ENCODE measurements around the gene CDC7. TPM values are rescaled to one million over a fixed set of nuclear protein-coding genes. Genes with fewer than 3 reads are reported as not detected.
"Not testable (repeated sequence)": the region's sequence is repeated elsewhere in the genome, so short reads cannot be mapped to it uniquely, and the experiment has no call there.

Gene CDC7
- polyA plus RNA-seq (ENCODE audit: insufficient read length in 4 of 4), result 10 to 100 TPM; 23.7 to 29.7 (median 28.0) TPM

DNA sequence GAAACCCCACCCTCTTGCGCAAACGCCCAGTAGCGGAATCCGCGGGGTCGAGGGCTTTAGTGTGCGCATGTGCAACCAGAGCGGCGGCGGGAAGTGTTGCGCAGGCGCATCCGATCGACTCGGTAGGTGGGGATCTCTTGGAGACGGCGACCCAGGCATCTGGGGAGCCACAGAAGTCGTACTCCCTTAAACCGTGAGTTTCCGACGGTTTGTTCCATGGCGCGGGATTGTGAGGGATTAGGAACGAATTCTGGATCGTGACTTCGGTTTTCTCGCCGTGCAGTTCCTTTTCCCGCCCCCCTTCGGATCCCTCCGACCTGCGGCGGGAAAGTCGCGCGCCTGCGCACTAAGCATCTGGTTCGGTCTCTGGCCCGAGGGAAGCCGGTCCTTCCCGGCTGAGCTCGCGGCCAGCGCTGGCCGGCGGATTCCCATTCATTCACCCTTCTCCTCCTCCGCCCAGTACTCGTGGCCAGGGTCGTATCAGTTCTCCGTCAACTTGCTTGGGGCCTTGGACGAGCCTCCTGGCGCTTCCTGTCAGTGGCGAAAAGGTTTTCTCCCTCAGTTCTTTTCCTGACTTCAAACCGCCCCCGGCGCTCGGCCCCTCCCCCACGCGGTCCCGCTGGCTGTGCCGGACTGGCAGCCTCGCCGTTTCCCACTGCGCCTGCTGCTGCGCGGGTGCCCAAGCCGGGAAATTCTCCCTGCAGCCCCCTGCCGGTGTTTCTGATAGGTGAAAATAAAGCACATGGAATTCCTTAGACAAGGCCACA is at the start of gene CDC7:
Gene CDC7, plus strand, starts transcription at position 96 of the 767 bp plus-strand sequence. CDS start 866 bp downstream, outside the sequence.
- DNase-seq (ENCODE audit: low read depth in 4 of 4, low spot score in 3 of 4), result peak; percentile 86 to 96 (median 90)

DNA sequence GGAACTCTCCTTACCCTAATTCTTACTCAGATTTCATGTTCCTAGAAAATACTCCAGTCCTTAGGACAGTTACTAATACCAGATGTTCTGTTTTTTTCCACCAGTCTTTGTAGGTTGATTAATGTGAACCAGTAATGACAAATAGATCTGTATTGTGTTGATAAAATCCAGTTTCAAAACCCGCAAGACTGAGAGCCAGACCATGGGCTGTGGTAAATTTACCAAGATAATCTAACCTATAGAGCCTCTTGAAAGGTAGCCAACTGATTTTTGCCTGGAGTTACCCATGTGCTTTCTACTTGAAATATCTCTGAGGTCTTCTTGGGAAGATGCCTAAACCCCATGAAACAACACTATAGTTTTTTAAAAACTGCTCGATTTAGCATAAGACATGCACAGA is 46.5 kb upstream of the CDC7 start:
- no peak for DNase-seq (ENCODE audit: low read depth in 4 of 4, low spot score in 3 of 4)

DNA sequence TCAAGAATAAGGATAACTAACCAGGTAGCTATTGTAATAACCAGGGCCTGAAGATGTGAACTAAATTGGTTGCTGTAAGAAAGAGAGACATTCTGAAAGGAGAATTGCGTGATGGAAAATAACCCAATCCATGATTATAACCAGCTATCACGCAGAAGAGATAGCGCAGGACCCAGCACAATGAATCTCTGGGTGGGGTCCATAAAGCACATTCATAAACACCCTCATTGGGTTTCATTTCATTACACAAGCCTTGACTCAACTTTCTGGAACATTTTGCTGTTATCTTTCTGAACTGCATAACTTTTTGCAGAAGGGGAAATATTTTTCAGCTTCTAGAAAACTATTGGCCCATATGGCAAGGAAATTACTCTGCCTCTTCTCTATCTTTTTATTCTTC is 45.3 kb upstream of the CDC7 start:
- no peak for DNase-seq (ENCODE audit: low read depth in 4 of 4, low spot score in 3 of 4)

DNA sequence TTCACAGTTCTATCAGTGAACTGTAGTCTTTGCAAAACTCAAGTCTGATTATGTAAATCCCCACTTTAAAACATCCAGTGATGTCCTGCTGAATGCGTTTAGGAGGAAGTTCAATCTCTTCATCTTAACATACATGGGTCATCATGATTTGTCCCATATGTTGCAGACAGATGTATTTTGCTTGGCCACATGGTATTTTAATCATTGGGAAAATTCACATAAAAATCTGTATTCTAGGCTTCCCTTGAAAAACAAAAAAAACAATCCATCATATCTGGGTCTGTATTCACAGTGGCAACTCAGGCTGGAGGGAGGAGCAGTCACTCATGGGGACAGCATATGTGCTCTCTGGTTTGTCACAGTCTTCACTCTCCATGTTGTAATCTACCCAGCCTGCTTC is 44.8 kb upstream of the CDC7 start:
- no peak for DNase-seq (ENCODE audit: low read depth in 4 of 4, low spot score in 3 of 4)

DNA sequence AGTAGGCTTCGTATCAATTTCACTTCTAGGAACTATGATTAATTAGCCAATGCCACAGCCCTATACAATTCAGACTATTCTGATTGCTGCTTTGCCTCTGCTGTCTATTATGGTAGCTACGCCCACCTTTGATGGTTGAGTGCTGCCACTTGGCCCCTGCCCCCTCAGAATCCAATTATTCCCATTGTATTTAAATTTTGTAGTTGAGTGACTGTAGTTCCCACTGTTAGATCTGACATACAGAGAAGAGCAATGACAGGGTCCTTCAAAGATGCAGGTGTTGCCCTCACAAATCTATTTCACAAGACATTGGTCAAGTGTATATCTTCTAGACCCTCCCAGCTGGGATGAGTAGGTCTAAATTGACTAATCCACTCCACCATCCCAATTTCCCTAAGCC is 35.3 kb upstream of the CDC7 start:
- not testable (repeated sequence) for DNase-seq (ENCODE audit: low read depth in 4 of 4, low spot score in 3 of 4)

DNA sequence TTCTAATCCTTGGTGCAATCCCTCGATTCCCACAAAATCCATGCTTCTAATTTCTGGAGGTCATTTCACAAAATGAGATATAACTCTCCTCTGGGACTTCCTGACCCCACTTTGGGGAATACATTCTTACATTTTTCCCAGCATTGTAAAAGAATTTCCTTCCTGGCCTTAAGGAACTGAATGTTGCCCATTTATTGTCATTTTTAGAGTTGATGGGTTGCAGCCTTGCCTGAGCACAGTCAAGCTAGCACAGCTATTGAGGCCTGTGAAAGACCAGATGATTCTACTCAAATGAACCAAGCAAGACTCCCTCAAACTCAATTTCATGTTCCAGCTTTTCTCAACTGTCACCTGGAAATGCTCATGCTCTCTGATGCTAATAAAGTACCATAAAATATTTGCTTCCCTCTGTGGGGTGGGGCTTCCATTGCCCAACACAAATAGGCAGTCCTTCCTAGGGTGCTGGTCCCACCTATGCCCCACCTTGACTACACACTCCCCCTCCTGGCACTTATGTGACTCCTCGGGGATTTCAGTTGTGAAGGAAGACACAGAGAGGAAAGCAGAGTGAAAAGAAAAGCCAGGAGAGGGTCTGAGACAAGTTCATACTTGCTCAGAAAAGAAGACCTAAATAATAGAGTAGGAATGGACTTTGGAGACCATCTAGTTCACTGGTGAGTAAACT is 24.0 kb upstream of the CDC7 start:
- peak in 3 of 4 donors; percentile 39 to 58 (median 49) for DNase-seq (ENCODE audit: low read depth in 4 of 4, low spot score in 3 of 4)

DNA sequence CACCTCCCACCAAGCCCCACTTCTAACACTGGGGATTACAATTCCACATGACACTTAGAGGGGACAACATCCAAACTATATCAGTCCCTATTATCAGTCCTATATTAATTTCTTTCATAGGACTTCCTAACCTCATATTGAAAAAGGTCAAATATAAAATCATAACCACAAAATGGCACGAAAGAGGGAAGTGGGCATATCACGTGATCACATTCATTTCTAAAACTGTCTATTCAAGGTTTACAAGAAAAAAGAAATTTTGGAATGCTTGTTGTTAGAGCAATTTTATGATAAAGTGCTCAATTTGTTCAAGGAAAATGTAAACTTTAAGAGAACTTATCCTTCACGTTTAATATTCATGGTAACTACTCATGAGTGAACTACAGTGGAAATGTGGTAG is 13.2 kb upstream of the CDC7 start:
- DNase-seq (ENCODE audit: low read depth in 4 of 4, low spot score in 3 of 4), result no peak

DNA sequence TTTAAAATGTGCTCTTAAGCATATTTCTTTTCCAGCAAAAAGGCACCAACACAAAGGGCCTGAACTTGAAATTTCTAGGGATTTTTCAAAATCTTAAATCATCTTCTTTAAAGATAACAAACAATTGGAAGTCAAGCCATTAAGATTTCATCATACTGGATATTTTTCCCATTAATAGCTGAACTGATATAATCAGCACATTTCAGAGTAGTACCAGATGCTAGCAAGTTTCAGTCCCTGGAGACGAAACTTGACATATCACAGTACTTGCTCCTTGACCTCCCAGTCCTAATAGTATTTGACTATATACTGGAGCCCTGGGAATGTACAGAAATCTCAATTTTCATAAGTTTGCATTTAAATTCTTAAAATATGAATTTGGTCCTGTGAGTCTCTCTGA is 10.2 kb upstream of the CDC7 start:
- no peak for DNase-seq (ENCODE audit: low read depth in 4 of 4, low spot score in 3 of 4)

DNA sequence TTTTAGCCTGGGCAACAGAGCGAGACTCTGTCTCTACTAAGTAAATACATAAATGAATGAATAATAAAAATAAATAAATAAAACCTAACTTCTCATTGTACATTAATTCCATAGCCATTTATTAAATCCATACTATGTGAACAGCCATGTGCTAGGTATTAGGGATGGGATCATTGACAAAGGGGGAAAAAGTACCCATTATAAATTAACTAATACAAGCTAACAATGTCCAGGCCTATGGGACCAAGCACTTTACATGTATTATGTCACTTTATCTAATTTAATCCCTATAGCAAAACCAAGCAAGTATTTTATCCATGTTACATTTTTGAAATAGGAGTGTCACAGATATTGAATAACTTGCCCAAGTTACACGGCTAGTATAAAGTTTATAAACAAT is 2.6 kb upstream of the CDC7 start:
- DNase-seq (ENCODE audit: low read depth in 4 of 4, low spot score in 3 of 4), result no peak

DNA sequence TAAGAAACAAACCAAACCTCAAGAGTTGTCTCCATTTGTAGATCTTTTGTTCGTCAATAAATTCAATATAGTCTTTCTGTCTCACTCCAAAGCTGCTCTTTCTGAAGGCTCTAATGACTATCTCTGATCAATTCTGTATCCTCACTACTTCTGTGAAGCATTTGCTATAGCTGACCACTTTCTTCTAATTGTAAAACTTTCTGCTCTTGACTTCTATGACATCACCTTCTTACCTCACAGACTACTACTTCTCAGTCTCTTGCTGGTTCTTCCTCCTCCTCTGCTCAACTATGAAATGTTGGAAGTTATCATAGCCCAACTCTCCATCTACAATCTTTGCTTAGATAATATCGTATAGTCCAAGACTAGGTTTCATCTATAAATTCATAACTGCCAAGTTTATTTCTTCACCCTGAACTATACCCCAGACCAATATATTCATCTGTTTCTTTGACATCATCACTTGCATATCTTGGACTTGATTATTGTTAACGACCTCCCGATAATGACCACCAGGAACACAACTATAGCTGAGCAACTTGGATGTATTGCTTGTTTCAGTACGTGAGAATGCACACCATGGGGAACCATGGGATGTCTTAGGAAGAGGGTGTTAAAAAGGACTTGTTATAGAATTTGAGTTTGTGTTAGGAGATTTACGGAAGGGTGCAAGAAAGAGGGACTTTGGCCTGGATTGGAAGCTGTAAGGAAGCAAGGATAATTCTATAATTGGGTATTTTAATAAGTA is 2.0 kb upstream of the CDC7 start:
- DNase-seq (ENCODE audit: low read depth in 4 of 4, low spot score in 3 of 4), result no peak

DNA sequence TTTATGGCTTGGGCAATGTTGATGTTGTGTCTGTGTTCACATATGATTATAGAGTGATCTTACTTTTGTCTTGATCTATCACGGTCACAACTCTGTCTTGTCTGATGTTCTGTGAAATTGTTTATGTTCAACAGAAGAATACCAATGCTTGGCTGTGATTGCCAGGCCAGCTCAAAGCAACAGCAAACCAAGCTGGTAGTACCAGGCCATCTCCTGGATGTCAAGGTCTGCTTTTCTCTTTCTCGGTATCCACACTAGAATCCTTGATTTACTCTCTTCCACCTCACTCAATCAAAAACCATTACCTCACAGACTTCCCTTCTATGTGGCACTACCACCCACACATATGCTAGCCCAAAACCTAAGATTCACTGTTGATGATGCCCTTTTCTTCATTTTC is 1.3 kb upstream of the CDC7 start:
- DNase-seq (ENCODE audit: low read depth in 4 of 4, low spot score in 3 of 4), result no peak

DNA sequence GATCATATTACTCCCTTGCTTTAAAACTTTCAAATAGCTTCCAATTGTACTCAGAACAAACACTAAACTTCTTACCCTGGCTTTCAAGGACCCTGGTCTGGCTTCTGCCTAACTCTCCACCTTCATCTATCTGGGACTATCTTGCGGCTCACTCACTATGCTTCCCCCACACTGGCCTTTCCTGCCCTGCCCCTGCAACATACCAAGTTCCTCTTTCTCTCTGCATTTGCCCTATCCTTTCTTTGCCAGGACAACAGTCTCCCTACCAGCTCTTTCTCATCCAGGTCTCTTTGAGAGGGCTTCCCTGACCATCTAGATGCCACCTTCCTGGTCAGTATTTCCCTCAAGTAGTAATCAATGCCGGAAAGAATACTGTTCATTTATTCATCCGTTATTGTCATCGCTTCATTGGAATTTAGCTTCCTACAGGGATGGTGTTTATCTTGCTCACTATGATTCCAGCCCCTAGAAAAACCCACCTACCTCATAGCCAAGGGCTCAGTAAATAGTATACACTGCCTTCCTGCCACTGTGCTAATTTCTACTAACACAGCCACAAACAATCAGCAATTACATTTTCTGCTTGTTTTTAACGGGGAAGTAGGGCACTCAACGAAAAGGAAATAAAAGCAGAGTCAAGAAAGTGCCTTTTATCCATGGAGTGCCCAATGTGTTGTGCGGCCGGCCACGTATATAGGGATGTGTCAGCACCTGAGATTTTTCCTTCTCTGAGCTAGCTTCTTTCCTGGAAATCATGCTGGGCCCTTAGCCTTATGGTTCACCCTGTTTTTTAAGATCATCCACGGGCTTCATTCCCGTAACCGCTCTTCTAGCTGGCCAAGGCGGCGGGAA is 521 bp upstream of the CDC7 start:
- no peak for DNase-seq (ENCODE audit: low read depth in 4 of 4, low spot score in 3 of 4)

DNA sequence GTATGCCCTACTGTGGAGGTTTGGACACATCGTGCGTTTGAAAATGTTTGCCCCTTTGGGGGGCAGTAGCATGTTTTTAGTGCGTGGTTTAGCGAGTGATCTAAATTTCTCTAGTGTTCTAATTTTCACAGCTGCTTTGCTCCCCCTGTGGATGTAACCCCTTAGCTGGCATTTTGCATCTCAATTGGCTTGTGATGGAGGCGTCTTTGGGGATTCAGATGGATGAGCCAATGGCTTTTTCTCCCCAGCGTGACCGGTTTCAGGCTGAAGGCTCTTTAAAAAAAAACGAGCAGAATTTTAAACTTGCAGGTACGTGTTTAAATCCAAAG is 836 bp downstream of the CDC7 start:
- DNase-seq (ENCODE audit: low read depth in 4 of 4, low spot score in 3 of 4), result no peak

DNA sequence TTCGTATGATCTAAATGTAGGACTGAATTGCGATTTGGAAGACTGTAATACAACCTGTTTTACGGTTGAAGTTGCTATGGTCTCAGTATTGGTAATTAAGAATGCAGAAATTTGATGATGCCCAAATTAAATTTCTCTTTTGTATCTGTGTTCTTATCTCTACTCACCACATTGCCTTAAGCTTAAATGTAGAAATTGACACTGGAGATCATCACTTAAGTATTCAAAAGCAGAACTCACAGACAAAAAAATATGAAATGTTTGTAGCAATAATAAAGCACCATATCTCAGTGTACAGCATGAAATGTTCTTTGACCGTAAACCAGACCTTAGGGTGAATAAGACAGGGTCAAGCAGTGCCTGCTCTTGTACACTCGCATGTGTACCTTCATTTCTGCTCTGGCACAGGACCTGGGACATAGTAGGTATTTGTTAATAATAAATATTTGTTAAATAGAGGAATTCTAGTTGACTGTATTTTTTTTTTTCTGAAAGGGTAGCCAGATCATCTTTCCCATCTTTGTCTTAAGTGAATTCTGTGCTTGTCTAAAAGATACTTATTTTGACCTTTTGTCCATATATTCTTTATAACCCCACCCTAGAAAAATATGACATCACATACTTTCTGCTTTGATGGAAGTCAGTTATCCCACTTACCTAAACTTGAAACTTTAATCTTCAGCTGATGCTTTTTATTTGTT is 1.5 kb downstream of the CDC7 start:
- no peak for DNase-seq (ENCODE audit: low read depth in 4 of 4, low spot score in 3 of 4)

DNA sequence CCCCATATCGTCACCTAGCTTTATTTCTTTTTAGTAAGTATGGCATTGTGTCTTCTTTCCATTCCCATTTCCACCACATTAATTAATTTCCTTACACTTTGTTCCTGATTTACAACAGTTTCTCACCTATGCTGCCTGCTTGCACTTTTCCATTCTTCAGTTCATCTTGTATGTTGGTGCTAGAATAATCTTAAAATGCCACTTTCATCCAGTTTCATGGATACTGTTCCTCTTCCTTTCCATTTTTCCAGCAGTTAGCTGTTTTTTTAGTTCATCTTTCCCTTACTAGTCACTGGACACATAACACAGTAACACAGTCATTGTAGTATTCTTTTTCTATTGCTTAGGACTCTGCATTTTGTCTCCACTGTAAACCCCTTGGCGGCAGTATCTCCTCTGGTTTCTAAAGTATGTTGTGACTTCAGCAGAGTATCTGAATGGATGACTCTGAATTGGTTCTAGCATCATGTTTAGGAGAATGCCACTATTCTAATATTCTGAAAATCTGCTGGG is 2.1 kb downstream of the CDC7 start:
- no peak for DNase-seq (ENCODE audit: low read depth in 4 of 4, low spot score in 3 of 4)

DNA sequence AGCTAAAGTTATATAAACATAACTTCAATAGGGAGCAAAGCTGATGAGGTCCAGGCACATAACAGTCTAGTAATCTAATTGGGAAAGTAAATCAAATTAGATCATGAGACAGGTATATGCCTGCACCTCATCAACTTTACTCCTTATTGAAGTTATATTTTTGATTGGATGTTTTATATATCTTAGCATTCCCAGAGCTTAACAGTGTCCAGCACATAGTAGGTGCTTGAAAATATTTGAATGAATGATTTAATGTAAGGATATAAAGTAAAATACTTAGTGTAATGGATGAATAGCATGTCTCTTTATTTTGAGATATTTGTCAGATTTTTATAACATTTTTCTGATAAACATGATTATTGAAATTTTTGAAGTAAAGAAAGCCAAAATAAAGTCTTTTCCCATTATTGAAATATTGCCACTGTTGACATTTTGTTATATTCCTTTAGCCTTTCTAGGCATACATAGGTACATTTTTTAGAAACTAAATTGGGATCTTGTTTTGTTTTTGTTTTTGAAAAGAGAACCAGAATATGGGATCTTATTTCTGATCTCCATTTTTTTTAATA is 2.8 kb downstream of the CDC7 start:
- no peak for DNase-seq (ENCODE audit: low read depth in 4 of 4, low spot score in 3 of 4)

DNA sequence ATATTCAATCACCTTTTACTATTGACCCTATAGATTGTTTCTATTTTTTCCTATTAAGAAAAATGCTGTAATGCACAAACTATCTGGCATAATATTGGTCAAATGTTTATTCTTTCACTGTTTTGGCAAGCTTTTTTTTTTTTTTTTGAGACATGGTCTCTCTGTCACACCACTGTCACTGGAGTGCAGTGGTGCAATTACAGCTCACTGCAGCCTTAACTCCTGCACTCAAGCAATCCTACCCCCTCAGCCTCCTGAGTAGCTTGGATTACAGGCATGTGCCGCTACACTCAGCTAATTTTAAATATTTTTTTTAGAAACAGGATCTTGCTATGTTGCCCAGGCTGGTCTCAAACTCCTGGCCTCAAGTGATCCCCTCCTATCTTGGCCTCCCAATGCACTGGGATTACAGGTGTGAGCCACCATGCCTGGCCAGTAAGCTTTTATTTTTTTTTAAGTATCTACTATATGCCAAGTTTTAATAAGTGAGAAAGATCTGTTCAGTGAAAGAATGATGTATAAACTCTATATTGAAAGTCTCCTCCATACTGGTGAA is 3.4 kb downstream of the CDC7 start:
- no peak for DNase-seq (ENCODE audit: low read depth in 4 of 4, low spot score in 3 of 4)

DNA sequence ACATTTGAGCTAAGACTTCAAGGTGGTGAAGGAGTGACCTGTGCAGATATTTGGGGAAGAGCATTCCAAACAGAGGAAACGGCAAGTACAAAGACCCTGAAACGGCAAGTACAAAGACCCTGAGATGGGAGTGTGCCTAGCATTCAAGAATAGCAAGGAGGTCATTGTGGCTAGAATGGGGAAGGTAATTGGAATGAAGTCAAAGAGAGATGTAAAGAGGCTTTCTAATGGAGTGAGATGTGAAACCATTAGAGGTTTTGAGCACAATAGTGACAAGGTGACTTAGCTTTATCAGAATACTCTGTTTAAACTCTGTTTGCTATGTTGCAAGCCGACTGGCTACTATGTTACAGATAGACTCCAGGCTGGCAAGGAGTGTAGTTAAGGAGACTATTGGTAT is 4.4 kb downstream of the CDC7 start:
- no peak for DNase-seq (ENCODE audit: low read depth in 4 of 4, low spot score in 3 of 4)

DNA sequence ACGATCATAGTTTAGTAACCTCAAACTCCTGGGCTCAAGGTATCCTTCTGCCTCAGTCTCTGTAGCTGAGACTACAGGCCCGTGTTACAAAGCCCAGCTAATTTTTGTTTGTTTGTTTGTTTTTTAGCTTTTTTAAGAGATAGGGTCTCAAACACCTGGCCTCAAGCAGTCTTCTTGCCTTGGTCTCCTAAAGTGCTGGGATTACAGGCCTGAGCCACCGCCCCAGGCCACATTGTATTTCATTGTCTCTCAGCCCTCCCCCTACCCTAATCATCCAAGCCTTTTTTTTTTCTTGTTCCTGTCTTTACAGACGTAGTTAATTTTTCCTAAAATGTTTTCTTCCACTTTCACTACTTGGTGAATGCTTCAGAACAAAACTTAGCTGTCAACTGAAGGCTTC is 5.4 kb downstream of the CDC7 start:
- DNase-seq (ENCODE audit: low read depth in 4 of 4, low spot score in 3 of 4), result no peak
